ENCODE data around the gene MSLN.
A peak's percentile ranks its signal among the peaks of the same experiment; 100 is the strongest.

MSLN gene

GRCh38 chr16:797686-798085, 37.2 kb downstream of the MSLN start:
- 96% methylated on average over 20 of the region's 22 CpGs for WGBS
- Histone ChIP-seq H3K9me3 (ENCODE audit: insufficient read depth, low read depth, low read length) (no peaks in the 10 kb centered on the region), H3K4me1 (ENCODE audit: insufficient read depth, low read length) (no peaks in the 10 kb centered on the region), H3K36me3 (ENCODE audit: insufficient read depth, low read length) (peaks cover 21% of the 10 kb centered on the region), H3K27me3 (ENCODE audit: insufficient read depth, low read length) (peaks cover 27% of the 10 kb centered on the region), H3K27ac (ENCODE audit: low read depth, low read length) (no peak overlapping the region), H3K4me3 (ENCODE audit: low read length) (no peak overlapping the region), H3K9ac (ENCODE audit: low read depth, low read length) (no peak overlapping the region)

- Histone ChIP-seq H3K27me3 (ENCODE audit: insufficient read depth, low read length) (peaks cover 36% of the 10 kb centered on the region), H3K4me3 (ENCODE audit: low read length) (no peak overlapping the region), H3K9me3 (ENCODE audit: insufficient read depth, low read depth, low read length) (no peaks in the 10 kb centered on the region), H3K27ac (ENCODE audit: low read depth, low read length) (no peak overlapping the region), H3K4me1 (ENCODE audit: insufficient read depth, low read length) (no peaks in the 10 kb centered on the region), H3K9ac (ENCODE audit: low read depth, low read length) (no peak overlapping the region), H3K36me3 (ENCODE audit: insufficient read depth, low read length) (peaks cover 14% of the 10 kb centered on the region; the same call in 1 of the 2 replicates)
- WGBS: 92% methylated on average over 19 of the region's 19 CpGs
Observed at GRCh38 chr16:798666-799065, 38.1 kb downstream of the MSLN start.

- no peak overlapping the region for H3K27ac ChIP-seq (ENCODE audit: low read depth, low read length)
- no peak overlapping the region; the same call in 1 of the 2 replicates for H3K9ac ChIP-seq (ENCODE audit: low read depth, low read length)
- H3K27me3 ChIP-seq (ENCODE audit: insufficient read depth, low read length): peaks cover 42% of the 10 kb centered on the region
- 80% methylated on average over 20 of the region's 22 CpGs for WGBS
- peaks cover 14% of the 10 kb centered on the region; the same call in 1 of the 2 replicates for H3K36me3 ChIP-seq (ENCODE audit: insufficient read depth, low read length)
- H3K4me3 ChIP-seq (ENCODE audit: low read length): no peak overlapping the region
- no peaks in the 10 kb centered on the region for H3K4me1 ChIP-seq (ENCODE audit: insufficient read depth, low read length)
- no peaks in the 10 kb centered on the region for H3K9me3 ChIP-seq (ENCODE audit: insufficient read depth, low read depth, low read length)
Observed at GRCh38 chr16:799111-799947, 38.8 kb downstream of the MSLN start.

GRCh38 chr16:799948-800833, 39.7 kb downstream of the MSLN start, which contains the start of gene GNG13:
GNG13 (minus strand) TSS chr16:800734; CDS start chr16:799077, 1,657 bp downstream.
- WGBS: 10% methylated on average over 57 of the region's 57 CpGs
- Histone ChIP-seq H3K27ac (ENCODE audit: low read depth, low read length) (no peak within 1 kb of the TSS), H3K27me3 (ENCODE audit: insufficient read depth, low read length) (peaks cover 48% of the 10 kb centered on the region), H3K36me3 (ENCODE audit: insufficient read depth, low read length) (peaks cover 7% of the 10 kb centered on the region; the same call in 1 of the 2 replicates), H3K4me3 (ENCODE audit: low read length) (peak within 1 kb of the TSS; percentile 44), H3K9me3 (ENCODE audit: insufficient read depth, low read depth, low read length) (no peaks in the 10 kb centered on the region), H3K4me1 (ENCODE audit: insufficient read depth, low read length) (no peaks in the 10 kb centered on the region), H3K9ac (ENCODE audit: low read depth, low read length) (0 out of 2 replicates have a peak within 1 kb of the TSS, but pooled peaks have one; percentile 31)

- Histone ChIP-seq H3K27me3 (ENCODE audit: insufficient read depth, low read length) (peaks cover 50% of the 10 kb centered on the region), H3K9me3 (ENCODE audit: insufficient read depth, low read depth, low read length) (no peaks in the 10 kb centered on the region), H3K36me3 (ENCODE audit: insufficient read depth, low read length) (peaks cover 7% of the 10 kb centered on the region; the same call in 1 of the 2 replicates), H3K27ac (ENCODE audit: low read depth, low read length) (no peak overlapping the region), H3K4me1 (ENCODE audit: insufficient read depth, low read length) (no peaks in the 10 kb centered on the region), H3K4me3 (ENCODE audit: low read length) (no peak overlapping the region), H3K9ac (ENCODE audit: low read depth, low read length) (no peak overlapping the region)
- 35% methylated on average over 17 of the region's 17 CpGs for WGBS
Observed at GRCh38 chr16:800834-801511, 40.4 kb downstream of the MSLN start.

- Histone ChIP-seq H3K27me3 (ENCODE audit: insufficient read depth, low read length) (peaks cover 50% of the 10 kb centered on the region), H3K4me1 (ENCODE audit: insufficient read depth, low read length) (no peaks in the 10 kb centered on the region), H3K9me3 (ENCODE audit: insufficient read depth, low read depth, low read length) (no peaks in the 10 kb centered on the region), H3K4me3 (ENCODE audit: low read length) (no peak overlapping the region), H3K36me3 (ENCODE audit: insufficient read depth, low read length) (peaks cover 4% of the 10 kb centered on the region; the same call in 1 of the 2 replicates), H3K27ac (ENCODE audit: low read depth, low read length) (no peak overlapping the region), H3K9ac (ENCODE audit: low read depth, low read length) (no peak overlapping the region)
- WGBS: 69% methylated on average over 22 of the region's 22 CpGs
Observed at GRCh38 chr16:801584-802363, 41.2 kb downstream of the MSLN start.

- 82% methylated on average over 7 of the region's 7 CpGs for WGBS
- Histone ChIP-seq H3K27ac (ENCODE audit: low read depth, low read length) (no peak overlapping the region), H3K4me3 (ENCODE audit: low read length) (no peak overlapping the region), H3K9ac (ENCODE audit: low read depth, low read length) (no peak overlapping the region), H3K27me3 (ENCODE audit: insufficient read depth, low read length) (peaks cover 50% of the 10 kb centered on the region), H3K36me3 (ENCODE audit: insufficient read depth, low read length) (peaks cover 3% of the 10 kb centered on the region; the same call in 1 of the 2 replicates), H3K4me1 (ENCODE audit: insufficient read depth, low read length) (no peaks in the 10 kb centered on the region), H3K9me3 (ENCODE audit: insufficient read depth, low read depth, low read length) (no peaks in the 10 kb centered on the region)
Observed at GRCh38 chr16:802461-802860, 41.9 kb downstream of the MSLN start.

GRCh38 chr16:802914-803753, 42.6 kb downstream of the MSLN start:
- no peaks in the 10 kb centered on the region for H3K4me1 ChIP-seq (ENCODE audit: insufficient read depth, low read length)
- 84% methylated on average over 33 of the region's 33 CpGs for WGBS
- H3K36me3 ChIP-seq (ENCODE audit: insufficient read depth, low read length): no peaks in the 10 kb centered on the region

GRCh38 chr16:803754-804080, 43.2 kb downstream of the MSLN start:
- Histone ChIP-seq H3K9ac (ENCODE audit: low read depth, low read length) (no peak overlapping the region), H3K27me3 (ENCODE audit: insufficient read depth, low read length) (peaks cover 54% of the 10 kb centered on the region), H3K4me3 (ENCODE audit: low read length) (no peak overlapping the region), H3K36me3 (ENCODE audit: insufficient read depth, low read length) (no peaks in the 10 kb centered on the region), H3K27ac (ENCODE audit: low read depth, low read length) (no peak overlapping the region), H3K9me3 (ENCODE audit: insufficient read depth, low read depth, low read length) (no peaks in the 10 kb centered on the region), H3K4me1 (ENCODE audit: insufficient read depth, low read length) (no peaks in the 10 kb centered on the region)
- WGBS: 68% methylated on average over 6 of the region's 8 CpGs

More at GRCh38 chr16:802914-803753, 42.6 kb downstream of the MSLN start:
- Histone ChIP-seq H3K9ac (ENCODE audit: low read depth, low read length) (no peak overlapping the region), H3K27ac (ENCODE audit: low read depth, low read length) (no peak overlapping the region), H3K27me3 (ENCODE audit: insufficient read depth, low read length) (peaks cover 50% of the 10 kb centered on the region), H3K9me3 (ENCODE audit: insufficient read depth, low read depth, low read length) (no peaks in the 10 kb centered on the region), H3K4me3 (ENCODE audit: low read length) (no peak overlapping the region)
